ENCODE data around the gene SLC35F4. TPM values are rescaled to one million over a fixed set of nuclear protein-coding genes. Genes with fewer than 3 reads are reported as not detected.
A peak's percentile ranks its signal among the peaks of the same experiment; 100 is the strongest.

The SLC35F4 gene
- total and polyA plus RNA-seq, 10 of the 15 experiments (the other 5 are each of a cell fraction or from before 2014, with no cell fraction given), result 0.06 to 0.30 TPM; not detected in 8

- ChIA-PET SMC1A (ENCODE audit: uncharacterized antibody, unreplicated experiment) (interaction anchor here (4.6 to 8.8 kb wide), 2 partner anchors 12 to 14 kb away, joined by 32 to 82 read pairs; no protein-coding TSS in a partner anchor), CTCF (interaction anchor here (1.1 to 3.5 kb wide), 2 partner anchors 11 to 13 kb away, joined by 3 to 18 read pairs; no protein-coding TSS in a partner anchor), POLR2A (no interaction called here), RAD21 (ENCODE audit: unreplicated experiment) (interaction anchor here (2.9 kb wide), 1 partner anchor 12 kb away, joined by 26 read pairs; no protein-coding TSS in a partner anchor)
- Histone ChIP-seq H3K9me3 (replicated peaks; ENCODE audit: control insufficient read depth, insufficient read depth, low read length) (no peaks in the 10 kb centered on the region), H3K4me2 (ENCODE audit: control insufficient read depth, insufficient read depth) (no peak overlapping the region), H3K36me3 (ENCODE audit: control insufficient read depth in 2 of 2, insufficient read depth in 2 of 2, low read length in 1 of 2) (no peaks in the 10 kb centered on the region), H4K20me1 (ENCODE audit: control insufficient read depth, insufficient read depth) (no peaks in the 10 kb centered on the region), H3K4me1 (ENCODE audit: control insufficient read depth, insufficient read depth, low read length) (no peaks in the 10 kb centered on the region), H3K27me3 (replicated peaks in 1 of 2; ENCODE audit: control insufficient read depth in 2 of 2, insufficient read depth in 2 of 2, low read length in 1 of 2) (no peaks in the 10 kb centered on the region), H3K27ac (ENCODE audit: control insufficient read depth, insufficient read depth) (no peak overlapping the region), H3K9ac (ENCODE audit: control insufficient read depth, insufficient read depth, low read length) (no peak overlapping the region), H3K4me3 (no peak overlapping the region), H2AFZ (ENCODE audit: control insufficient read depth, low read depth, low read length) (no peak overlapping the region), H3K79me2 (ENCODE audit: control insufficient read depth, insufficient read depth, low read length) (no peaks in the 10 kb centered on the region)
- FAIRE-seq, result no peak
- in situ Hi-C loops (cut with MboI) (no loop called here), intact Hi-C loops (cut with micrococcal nuclease; ENCODE audit: unreplicated experiment) (no loop called here)
- no peak for DNase-seq (ENCODE audit: low read depth, low spot score)
- no TSS peak for BruUV-seq (replicated peaks)
- peak; percentile 23 for ATAC-seq
- WGBS (ENCODE audit: insufficient coverage, insufficient replicate concordance, low lambda C conversion rate, missing lambda C conversion rate), result 11% methylated on average over 5 of the region's 5 CpGs
- TF ChIP-seq MYB (IDR thresholded peaks at IDR 0.05; ENCODE audit: borderline replicate concordance, low read depth, low read length), result no peak
- TF ChIP-seq, protein P1, sequence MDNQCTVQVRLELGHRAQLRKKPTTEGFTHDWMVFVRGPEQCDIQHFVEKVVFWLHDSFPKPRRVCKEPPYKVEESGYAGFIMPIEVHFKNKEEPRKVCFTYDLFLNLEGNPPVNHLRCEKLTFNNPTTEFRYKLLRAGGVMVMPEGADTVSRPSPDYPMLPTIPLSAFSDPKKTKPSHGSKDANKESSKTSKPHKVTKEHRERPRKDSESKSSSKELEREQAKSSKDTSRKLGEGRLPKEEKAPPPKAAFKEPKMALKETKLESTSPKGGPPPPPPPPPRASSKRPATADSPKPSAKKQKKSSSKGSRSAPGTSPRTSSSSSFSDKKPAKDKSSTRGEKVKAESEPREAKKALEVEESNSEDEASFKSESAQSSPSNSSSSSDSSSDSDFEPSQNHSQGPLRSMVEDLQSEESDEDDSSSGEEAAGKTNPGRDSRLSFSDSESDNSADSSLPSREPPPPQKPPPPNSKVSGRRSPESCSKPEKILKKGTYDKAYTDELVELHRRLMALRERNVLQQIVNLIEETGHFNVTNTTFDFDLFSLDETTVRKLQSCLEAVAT (IDR thresholded peaks at IDR 0.05), result no peak
- TF ChIP-seq MTA3 (IDR thresholded peaks at IDR 0.05; ENCODE audit: borderline replicate concordance, low read length), result no peak
- no peak for TF ChIP-seq ZNF217 (IDR thresholded peaks at IDR 0.05)
- TF ChIP-seq YBX1 (IDR thresholded peaks at IDR 0.05), result no peak
- TF ChIP-seq RB1 (IDR thresholded peaks at IDR 0.05; ENCODE audit: borderline replicate concordance), result no peak
- TF ChIP-seq ASH2L (IDR thresholded peaks at IDR 0.05; ENCODE audit: borderline replicate concordance, low read depth), result no peak
- no peak for TF ChIP-seq IRF5 (IDR thresholded peaks at IDR 0.05; ENCODE audit: borderline replicate concordance)
- TF ChIP-seq MEF2A (IDR thresholded peaks at IDR 0.05; ENCODE audit: insufficient read depth, low read depth, low read length), result no peak
- no peak for TF ChIP-seq TBL1XR1 (IDR thresholded peaks at IDR 0.05; ENCODE audit: low read depth, low read length)
- TF ChIP-seq, protein P2, sequence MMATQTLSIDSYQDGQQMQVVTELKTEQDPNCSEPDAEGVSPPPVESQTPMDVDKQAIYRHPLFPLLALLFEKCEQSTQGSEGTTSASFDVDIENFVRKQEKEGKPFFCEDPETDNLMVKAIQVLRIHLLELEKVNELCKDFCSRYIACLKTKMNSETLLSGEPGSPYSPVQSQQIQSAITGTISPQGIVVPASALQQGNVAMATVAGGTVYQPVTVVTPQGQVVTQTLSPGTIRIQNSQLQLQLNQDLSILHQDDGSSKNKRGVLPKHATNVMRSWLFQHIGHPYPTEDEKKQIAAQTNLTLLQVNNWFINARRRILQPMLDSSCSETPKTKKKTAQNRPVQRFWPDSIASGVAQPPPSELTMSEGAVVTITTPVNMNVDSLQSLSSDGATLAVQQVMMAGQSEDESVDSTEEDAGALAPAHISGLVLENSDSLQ (IDR thresholded peaks at IDR 0.05), result no peak
- TF ChIP-seq JUND (IDR thresholded peaks at IDR 0.05; ENCODE audit: low read depth, low read length), result no peak
- no peak for TF ChIP-seq USF2 (IDR thresholded peaks at IDR 0.05; ENCODE audit: borderline replicate concordance, low read depth, low read length)
Measured at GRCh38 chr14:57559576-57559975, 306.3 kb downstream of the SLC35F4 start.
